Esophagus squamous epithelium (tissue), 4 donors: ENCODE results near the gene DYNC1LI2.

Experiments used
- CTCF ChIP-seq, 6 experiments: fragments of 450-650 bp in 4 of 6; fragments of 200-600 bp in 2 of 6; sonication (generic) in 2 of 6; IDR thresholded peaks; one replicate each; pipeline ENCODE4 v1.5.1; 2016 to 2019; ENCODE audit warnings: antibody characterized with exemption in 6 of 6, mild to moderate bottlenecking in 4 of 6, moderate library complexity in 4 of 6
- POLR2A ChIP-seq, 4 donors: fragments of 450-650 bp; IDR thresholded peaks; one replicate each; pipeline ENCODE4 v1.6.1; 2017; ENCODE audit warnings: antibody characterized with exemption in 4 of 4, mild to moderate bottlenecking in 4 of 4, moderate library complexity in 3 of 4

- TF ChIP-seq CTCF (IDR thresholded peaks at IDR 0.05) (no peak), POLR2A (IDR thresholded peaks at IDR 0.05) (no peak)
Observed at GRCh38 chr16:66689282-66689681, 62.1 kb downstream of the DYNC1LI2 start.
